Activated CD4-positive, alpha-beta T cell treated with anti-CD3 and anti-CD28 coated beads for 36 hours (primary cell): ENCODE measurements around the gene PLPPR4. TPM values are rescaled to one million over a fixed set of nuclear protein-coding genes. Genes with fewer than 3 reads are reported as not detected.

Experiments used
- ATAC-seq: fragments of 200-7000 bp; cut with Tn5 transposase; one replicate; pipeline ENCODE4 v1.10.0; 2021; ENCODE audit warnings: mild to moderate bottlenecking, moderate library complexity
- CTCF ChIA-PET: fragments of 350-600 bp; sonication (Branson Sonifier 250); formaldehyde crosslinking; loops from one replicate; lab custom pipeline; 2021; ENCODE audit warnings: antibody characterized with exemption; lab: Charles Lee
- POLR2A ChIA-PET: fragments of 350-600 bp; sonication (Branson Sonifier 250); formaldehyde crosslinking; loops from one replicate; lab custom pipeline; 2021; ENCODE audit warnings: antibody characterized with exemption, inconsistent platforms; lab: Charles Lee
- DNase-seq: peaks from one replicate; pipeline ENCODE4 v3.0.0-alpha.2; 2020
- H3K27ac Mint-ChIP-seq: one replicate; pipeline ENCODE4 v1.8.0; 2021; ENCODE audit warnings: mixed read lengths
- H3K27me3 Mint-ChIP-seq: one replicate; pipeline ENCODE4 v1.8.0; 2021; ENCODE audit warnings: mixed read lengths
- H3K36me3 Mint-ChIP-seq: one replicate; pipeline ENCODE4 v1.8.0; 2021; ENCODE audit warnings: low read depth, mixed read lengths
- H3K4me1 Mint-ChIP-seq: one replicate; pipeline ENCODE4 v1.8.0; 2021; ENCODE audit warnings: mixed read lengths
- H3K4me3 Mint-ChIP-seq: one replicate; pipeline ENCODE4 v1.8.0; 2021; ENCODE audit warnings: mild to moderate bottlenecking, moderate library complexity, mixed read lengths
- H3K9me3 Mint-ChIP-seq: one replicate; pipeline ENCODE4 v1.8.0; 2021; ENCODE audit warnings: low read depth, mixed read lengths
- intact Hi-C, 2 experiments: fragments of 100-400 bp; cut with DNase I in 1 of 2; cut with micrococcal nuclease in 1 of 2; formaldehyde crosslinking; loops; one replicate each; pipeline versions ENCODE4 v1.14.2 to v1.15.1; 2022 to 2024; cut with DNase I, micrococcal nuclease
- total RNA-seq, 2 experiments: library from RNA; stranded (reverse); gene quantifications; one replicate each; pipeline ENCODE4 v1.2.3, GENCODE V29; 2021

PLPPR4 gene
- total RNA-seq, 2 experiments from 2014 or later = not detected

DNA sequence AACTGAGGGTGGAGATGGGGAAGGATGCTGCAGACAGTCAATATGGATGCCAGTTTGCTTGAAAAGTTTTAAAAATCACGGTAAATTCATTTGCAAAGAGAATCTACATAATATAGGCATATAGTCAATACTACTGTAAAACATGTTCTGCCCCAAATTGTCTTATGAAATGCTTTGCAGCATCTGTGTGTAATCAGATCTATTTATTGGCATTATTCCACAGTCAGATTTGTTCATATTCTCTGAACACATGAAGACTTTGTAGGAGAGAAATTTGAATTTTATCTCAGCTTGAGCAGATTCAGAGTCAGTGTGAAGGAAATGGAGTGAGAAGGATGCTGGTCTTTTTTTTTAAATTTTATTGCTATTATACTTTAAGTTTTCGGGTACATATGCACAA lies 88.5 kb downstream of the PLPPR4 start:
- intact Hi-C loops = no loop called here
- CTCF ChIA-PET = interaction anchor here (0.8 kb wide), 1 partner anchor 172 kb away, joined by 3 read pairs; no protein-coding TSS in a partner anchor
- ATAC-seq = no peak

DNA sequence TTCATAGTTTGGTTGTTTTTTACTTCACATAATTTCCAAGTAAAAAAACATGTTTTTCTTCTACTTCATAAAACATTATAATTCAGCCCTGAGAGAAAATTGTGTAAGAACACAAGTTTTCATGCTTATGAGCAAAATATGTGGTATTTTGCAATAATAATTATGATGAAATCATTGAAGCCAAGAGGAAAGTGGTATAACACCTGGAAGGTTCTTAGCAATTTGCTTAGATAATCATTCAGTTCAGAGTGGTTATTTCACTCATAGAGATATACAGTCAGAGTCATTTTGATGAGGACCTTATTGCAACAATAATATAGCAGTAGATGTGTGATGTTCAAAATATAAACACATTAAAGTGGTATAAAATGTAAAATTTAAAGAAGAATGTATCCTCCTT lies 94.5 kb downstream of the PLPPR4 start:
- no peak for ATAC-seq
- H3K4me3 Mint-ChIP-seq = no peak overlapping the region
- H3K4me1 Mint-ChIP-seq = no peaks in the 10 kb centered on the region
- no peaks in the 10 kb centered on the region for H3K27me3 Mint-ChIP-seq
- ChIA-PET POLR2A (no interaction called here), CTCF (no interaction called here)
- intact Hi-C loops = no loop called here
- no peak overlapping the region for H3K27ac Mint-ChIP-seq
- H3K9me3 Mint-ChIP-seq = no peaks in the 10 kb centered on the region
- DNase-seq = no peak
- H3K36me3 Mint-ChIP-seq = no peaks in the 10 kb centered on the region

More for the DNA sequence above, 88.5 kb downstream of the PLPPR4 start:
- no peak overlapping the region for H3K4me3 Mint-ChIP-seq
- no peaks in the 10 kb centered on the region for H3K27me3 Mint-ChIP-seq
- no peak for DNase-seq
- no peak overlapping the region for H3K27ac Mint-ChIP-seq
- H3K9me3 Mint-ChIP-seq = no peaks in the 10 kb centered on the region
- POLR2A ChIA-PET = no interaction called here
- no peaks in the 10 kb centered on the region for H3K4me1 Mint-ChIP-seq
- no peaks in the 10 kb centered on the region for H3K36me3 Mint-ChIP-seq
